Measurements from ENCODE around the gene RNF213.

DNA sequence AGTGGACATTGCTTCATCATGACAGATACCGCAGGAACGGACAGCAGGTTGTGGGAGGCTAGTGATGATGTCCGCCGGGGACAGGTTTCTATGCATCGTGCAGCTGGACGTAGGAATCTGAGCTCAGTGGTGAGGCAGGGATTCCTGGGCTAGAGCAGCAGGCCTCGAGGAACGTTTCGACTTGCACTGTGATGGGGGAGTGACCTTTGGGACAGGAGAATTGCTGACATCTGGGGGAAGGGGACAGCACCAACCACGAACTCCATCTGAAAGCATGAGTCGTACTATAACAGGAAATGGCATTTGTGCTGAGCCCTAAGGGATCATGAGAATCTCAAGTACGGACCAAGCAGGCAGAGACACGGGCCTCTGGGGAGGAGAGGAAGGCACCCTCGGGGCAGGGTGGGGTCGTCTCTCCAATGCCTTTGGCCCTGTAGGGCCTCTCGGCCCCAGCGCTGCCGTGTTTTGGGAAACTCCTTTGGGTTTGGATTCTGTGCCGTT, 88.5 kb downstream of the RNF213 start:
- TF ChIP-seq, protein P1, sequence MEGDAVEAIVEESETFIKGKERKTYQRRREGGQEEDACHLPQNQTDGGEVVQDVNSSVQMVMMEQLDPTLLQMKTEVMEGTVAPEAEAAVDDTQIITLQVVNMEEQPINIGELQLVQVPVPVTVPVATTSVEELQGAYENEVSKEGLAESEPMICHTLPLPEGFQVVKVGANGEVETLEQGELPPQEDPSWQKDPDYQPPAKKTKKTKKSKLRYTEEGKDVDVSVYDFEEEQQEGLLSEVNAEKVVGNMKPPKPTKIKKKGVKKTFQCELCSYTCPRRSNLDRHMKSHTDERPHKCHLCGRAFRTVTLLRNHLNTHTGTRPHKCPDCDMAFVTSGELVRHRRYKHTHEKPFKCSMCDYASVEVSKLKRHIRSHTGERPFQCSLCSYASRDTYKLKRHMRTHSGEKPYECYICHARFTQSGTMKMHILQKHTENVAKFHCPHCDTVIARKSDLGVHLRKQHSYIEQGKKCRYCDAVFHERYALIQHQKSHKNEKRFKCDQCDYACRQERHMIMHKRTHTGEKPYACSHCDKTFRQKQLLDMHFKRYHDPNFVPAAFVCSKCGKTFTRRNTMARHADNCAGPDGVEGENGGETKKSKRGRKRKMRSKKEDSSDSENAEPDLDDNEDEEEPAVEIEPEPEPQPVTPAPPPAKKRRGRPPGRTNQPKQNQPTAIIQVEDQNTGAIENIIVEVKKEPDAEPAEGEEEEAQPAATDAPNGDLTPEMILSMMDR (IDR thresholded peaks at IDR 0.05): no peak
- TF ChIP-seq EP300 (IDR thresholded peaks at IDR 0.05) (no peak), POLR2AphosphoS5 (IDR thresholded peaks at IDR 0.05) (no peak)
